Transverse colon (tissue), 4 donors: ENCODE data around the gene PLCB1. TPM values are rescaled to one million over a fixed set of nuclear protein-coding genes. Genes with fewer than 3 reads are reported as not detected.

Experiments
- DNase-seq: peaks from one replicate; pipeline ENCODE4 v3.0.0-alpha.2; 2019
- H3K27ac ChIP-seq, 4 donors: fragments of 200-600 bp; sonication (generic); 2 replicates each; pipeline ENCODE4 v1.5.1; 2016 to 2018; ENCODE audit warnings: inconsistent platforms in 4 of 4
- H3K27me3 ChIP-seq: fragments of 200-600 bp; sonication (generic); 2 replicates; pipeline ENCODE4 v1.5.1; 2017; ENCODE audit warnings: inconsistent platforms
- H3K36me3 ChIP-seq, 4 donors: fragments of 200-600 bp; sonication (generic); 2 replicates each; pipeline ENCODE4 v1.5.1; 2017 to 2019; ENCODE audit warnings: inconsistent platforms in 4 of 4
- H3K4me1 ChIP-seq, 4 donors: fragments of 200-600 bp; sonication (generic); 2 replicates each; pipeline ENCODE4 v1.5.1; 2017 to 2020; ENCODE audit warnings: inconsistent platforms in 4 of 4
- H3K4me3 ChIP-seq, 4 donors: fragments of 200-600 bp; sonication (generic); 1 replicate in 1 of 4; 2 replicates in 3 of 4; pipeline versions ENCODE4 v1.5.1 to v1.6.1; 2017 to 2019; ENCODE audit warnings: inconsistent platforms in 4 of 4
- H3K9me3 ChIP-seq, 2 donors: fragments of 200-600 bp; sonication (generic); 2 replicates each; pipeline ENCODE4 v1.5.1; 2017 to 2019; ENCODE audit warnings: inconsistent platforms in 2 of 2
- CTCF ChIP-seq, 5 experiments: fragments of 200-600 bp in 3 of 5; fragments of 450-650 bp in 2 of 5; sonication (generic) in 3 of 5; IDR thresholded peaks; 1 replicate in 2 of 5; 2 replicates in 3 of 5; pipeline ENCODE4 v1.5.1; 2016 to 2017; ENCODE audit warnings: antibody characterized with exemption in 5 of 5, inconsistent platforms in 3 of 5, mild to moderate bottlenecking in 2 of 5, moderate library complexity in 1 of 5
- EP300 ChIP-seq: sonication (generic); formaldehyde crosslinking; IDR thresholded peaks from one replicate; pipeline ENCODE4 v1.6.1; 2017; ENCODE audit warnings: antibody characterized with exemption, low read depth
- POLR2A ChIP-seq: fragments of 450-650 bp; IDR thresholded peaks from one replicate; pipeline ENCODE4 v1.6.1; 2016; ENCODE audit warnings: antibody characterized with exemption, mild to moderate bottlenecking, moderate library complexity
- POLR2AphosphoS5 ChIP-seq, 3 donors: sonication (generic); formaldehyde crosslinking; IDR thresholded peaks; one replicate each; pipeline ENCODE4 v1.6.1; 2016; ENCODE audit warnings: antibody characterized with exemption in 3 of 3
- WGBS, 2 donors: methylation state at CpG; one replicate each; pipeline ENCODE4 v1.1.5; 2018; ENCODE audit warnings: low coverage in 1 of 2; 5-methylcytosine and 5-hydroxymethylcytosine counted together
- in situ Hi-C, 4 donors: fragments of 200-750 bp; cut with MboI; loops; one replicate each; pipeline versions ENCODE4 v1.15.0 to v1.15.1; 2017; ENCODE audit warnings: low sequenced_read_pairs in 3 of 4, low pct_ligation_motif_present in 1 of 4, low pct_unique_long_range_greater_than_20kb in 1 of 4
- intact Hi-C: fragments of 100-400 bp; cut with DNase I; formaldehyde crosslinking; loops from one replicate; pipeline ENCODE4 v1.15.1; 2023; ENCODE audit warnings: low total_unique reads
- total RNA-seq, 4 donors: library from RNA; depleted of rRNA; stranded (reverse); fragments of >200 nt; gene quantifications; one replicate each; pipeline ENCODE4 v1.1.0, GENCODE V29; 2016

The PLCB1 gene
- total RNA-seq, 4 donors from 2014 or later: 13.1 to 18.6 (median 15.8) TPM

- DNase-seq: no peak
- Histone ChIP-seq H3K36me3 (no peaks in the 10 kb centered on the region), H3K4me1 (no peaks in the 10 kb centered on the region), H3K9me3 (no peaks in the 10 kb centered on the region), H3K27me3 (no peaks in the 10 kb centered on the region), H3K4me3 (no peak overlapping the region), H3K27ac (no peak overlapping the region)
- in situ Hi-C loops (no loop called here), intact Hi-C loops (no loop called here)
- WGBS, 2 donors: 87 to 90% methylated on average over 3 of the region's 3 CpGs
- peak in 3 of 5 experiments; percentile 10 to 16 (median 10) for TF ChIP-seq CTCF (IDR thresholded peaks at IDR 0.05)
- TF ChIP-seq POLR2A: no peak
- no peak for TF ChIP-seq EP300
- TF ChIP-seq POLR2AphosphoS5 (IDR thresholded peaks at IDR 0.05): no peak
Observed at GRCh38 chr20:8535403-8536261, 403.6 kb downstream of the PLCB1 start.

GRCh38 chr20:8536262-8536618, 404.2 kb downstream of the PLCB1 start:
- Histone ChIP-seq H3K4me1 (no peaks in the 10 kb centered on the region), H3K27me3 (no peaks in the 10 kb centered on the region), H3K36me3 (no peaks in the 10 kb centered on the region), H3K27ac (no peak overlapping the region), H3K9me3 (no peaks in the 10 kb centered on the region), H3K4me3 (no peak overlapping the region)
- intact Hi-C loops: no loop called here
- no peak for DNase-seq
- WGBS, 2 donors: 78 to 84% methylated on average over 4 to 5 of the region's 5 CpGs
- no peak for TF ChIP-seq POLR2A
- TF ChIP-seq CTCF (IDR thresholded peaks at IDR 0.05): no peak
- no peak for TF ChIP-seq POLR2AphosphoS5 (IDR thresholded peaks at IDR 0.05)
- in situ Hi-C loops: no loop called here

- H3K36me3 ChIP-seq: no peaks in the 10 kb centered on the region
- no peak overlapping the region for H3K4me3 ChIP-seq
- no peaks in the 10 kb centered on the region for H3K9me3 ChIP-seq
- H3K27ac ChIP-seq: no peak overlapping the region
- no peak for DNase-seq
- H3K4me1 ChIP-seq: no peaks in the 10 kb centered on the region
- no peaks in the 10 kb centered on the region for H3K27me3 ChIP-seq
- intact Hi-C loops: no loop called here
- in situ Hi-C loops: no loop called here
- no peak for TF ChIP-seq POLR2AphosphoS5 (IDR thresholded peaks at IDR 0.05)
Observed at GRCh38 chr20:8540466-8540865, 408.4 kb downstream of the PLCB1 start.

DNA sequence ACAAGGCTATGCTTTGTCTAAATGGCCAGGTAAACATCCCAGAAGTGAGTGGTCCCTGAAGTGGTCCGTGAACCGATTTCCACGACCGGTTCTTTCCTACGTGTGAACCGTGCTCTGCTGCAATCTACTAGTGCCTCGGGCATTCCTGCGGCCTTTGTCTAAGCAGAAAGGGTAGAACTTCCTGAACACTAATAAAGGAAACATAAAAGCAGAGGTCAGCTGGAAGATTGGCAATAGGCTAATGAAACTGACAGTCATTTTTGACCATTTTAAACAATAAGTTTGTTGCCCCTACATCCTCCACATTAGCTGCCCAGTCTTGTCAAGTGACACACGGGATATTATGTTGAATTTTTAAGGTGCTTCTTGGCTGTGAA, 410.0 kb downstream of the PLCB1 start:
- intact Hi-C loops (no loop called here), in situ Hi-C loops (no loop called here)
- Histone ChIP-seq H3K4me3 (no peak overlapping the region), H3K4me1 (no peaks in the 10 kb centered on the region), H3K27ac (no peak overlapping the region), H3K36me3 (no peaks in the 10 kb centered on the region), H3K9me3 (no peaks in the 10 kb centered on the region), H3K27me3 (no peaks in the 10 kb centered on the region)
- WGBS, 2 donors: 88% methylated on average over 5 to 9 of the region's 9 CpGs
- TF ChIP-seq EP300 (no peak), POLR2A (no peak), CTCF (IDR thresholded peaks at IDR 0.05) (no peak), POLR2AphosphoS5 (IDR thresholded peaks at IDR 0.05) (no peak)
- no peak for DNase-seq

GRCh38 chr20:8545212-8545611, 413.1 kb downstream of the PLCB1 start:
- H3K27ac ChIP-seq: no peak overlapping the region
- in situ Hi-C loops (no loop called here), intact Hi-C loops (no loop called here)
- H3K9me3 ChIP-seq: no peaks in the 10 kb centered on the region
- no peak for TF ChIP-seq POLR2AphosphoS5 (IDR thresholded peaks at IDR 0.05)
- TF ChIP-seq EP300: no peak
- TF ChIP-seq POLR2A: no peak
- no peak for TF ChIP-seq CTCF (IDR thresholded peaks at IDR 0.05)
- WGBS, 2 donors: 84 to 100% methylated on average over 1 to 3 of the region's 3 CpGs
- no peak overlapping the region for H3K4me3 ChIP-seq
- no peak for DNase-seq
- H3K4me1 ChIP-seq: no peaks in the 10 kb centered on the region
- no peaks in the 10 kb centered on the region for H3K36me3 ChIP-seq
- no peaks in the 10 kb centered on the region for H3K27me3 ChIP-seq
